NCI-H2081 treated with DMSO at 0.1 percent for 48 hours (cell line): ENCODE data around the gene AFDN.
"Not testable (repeated sequence)": the region's sequence is repeated elsewhere in the genome, so short reads cannot be mapped to it uniquely, and the experiment has no call there.

ENCODE experiments used
- DNase-seq: peaks from one replicate; lab custom pipeline; 2025; lab: John Stamatoyannopoulos, UW

AFDN gene

GRCh38 chr6:167998215-167998614 lies 171.5 kb downstream of the AFDN start:
- no peak for DNase-seq

DNA sequence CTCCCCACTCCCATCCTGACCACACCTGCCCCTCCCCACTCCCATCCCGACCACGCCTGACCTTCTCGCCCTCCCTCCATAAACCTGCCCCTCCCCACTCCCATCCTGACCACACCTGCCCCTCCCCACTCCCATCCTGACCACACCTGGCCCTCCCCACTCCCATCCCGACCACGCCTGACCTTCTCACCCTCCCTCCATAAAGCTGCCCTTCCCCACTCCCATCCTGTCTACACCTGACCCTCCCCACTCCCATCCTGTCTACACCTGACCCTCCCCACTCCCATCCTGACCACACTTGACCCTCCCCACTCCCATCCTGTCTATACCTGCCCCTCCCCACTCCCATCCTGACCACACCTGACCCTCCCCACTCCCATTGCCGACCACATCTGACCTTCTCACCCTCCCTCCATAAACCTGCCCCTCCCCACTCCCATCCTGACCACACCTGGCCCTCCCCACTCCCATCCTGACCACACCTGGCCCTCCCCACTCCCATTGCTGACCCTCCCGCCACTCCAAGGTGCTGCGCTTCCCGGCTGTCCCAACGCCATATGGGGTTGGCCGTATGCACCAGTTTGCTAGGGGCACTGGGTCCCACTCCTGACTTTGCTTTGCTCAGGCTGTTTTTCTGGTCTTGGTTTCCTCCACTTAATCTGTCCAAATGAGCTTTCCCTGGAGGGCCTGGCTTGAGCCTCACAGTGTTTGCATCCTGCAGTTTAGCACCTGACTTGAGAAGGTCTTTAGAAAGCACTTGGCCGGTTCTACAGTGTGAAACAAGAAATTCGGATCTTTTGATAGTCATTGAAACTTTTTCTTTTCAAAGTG lies 173.7 kb downstream of the AFDN start:
- no peak for DNase-seq

GRCh38 chr6:168001029-168001332 lies 174.3 kb downstream of the AFDN start:
- DNase-seq, result no peak

DNA sequence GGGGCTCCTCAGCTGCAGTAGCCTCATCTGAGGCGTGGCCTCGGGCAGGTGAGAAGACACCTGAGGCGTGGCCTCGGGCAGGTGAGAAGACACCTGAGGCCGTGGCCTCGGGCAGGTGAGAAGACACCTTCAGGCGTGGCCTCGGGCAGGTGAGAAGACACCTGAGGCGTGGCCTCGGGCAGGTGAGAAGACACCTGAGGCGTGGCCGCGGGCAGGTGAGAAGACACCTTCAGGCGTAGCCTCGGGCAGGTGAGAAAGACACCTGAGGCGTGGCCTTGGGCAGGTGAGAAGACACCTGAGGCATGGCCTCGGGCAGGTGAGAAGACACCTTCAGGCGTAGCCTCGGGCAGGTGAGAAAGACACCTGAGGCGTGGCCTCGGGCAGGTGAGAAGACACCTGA lies 174.8 kb downstream of the AFDN start:
- not testable (repeated sequence) for DNase-seq

GRCh38 chr6:168002804-168003203 lies 176.1 kb downstream of the AFDN start:
- DNase-seq, result no peak

GRCh38 chr6:168004023-168004422 lies 177.3 kb downstream of the AFDN start:
- no peak for DNase-seq

GRCh38 chr6:168004945-168005344 lies 178.2 kb downstream of the AFDN start:
- DNase-seq, result no peak

DNA sequence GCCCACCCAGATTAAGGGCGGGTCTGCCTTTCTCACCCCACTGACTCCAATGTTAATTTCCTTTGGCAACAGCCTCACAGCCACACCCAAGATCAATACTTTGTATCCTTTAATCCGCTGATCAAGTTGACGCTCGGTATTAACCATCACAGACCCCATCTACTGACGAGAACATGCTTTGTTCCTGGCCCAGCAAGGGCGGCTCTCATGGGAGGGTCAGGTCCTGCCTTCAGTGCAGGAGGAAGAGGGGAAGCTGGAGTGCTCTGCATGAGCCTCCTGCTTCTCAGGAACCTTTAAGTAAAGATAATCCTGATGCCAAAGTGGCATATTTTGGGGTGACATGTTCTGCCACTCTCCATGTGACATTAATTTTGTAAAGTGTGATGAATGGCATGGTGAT lies 179.1 kb downstream of the AFDN start:
- no peak for DNase-seq

DNA sequence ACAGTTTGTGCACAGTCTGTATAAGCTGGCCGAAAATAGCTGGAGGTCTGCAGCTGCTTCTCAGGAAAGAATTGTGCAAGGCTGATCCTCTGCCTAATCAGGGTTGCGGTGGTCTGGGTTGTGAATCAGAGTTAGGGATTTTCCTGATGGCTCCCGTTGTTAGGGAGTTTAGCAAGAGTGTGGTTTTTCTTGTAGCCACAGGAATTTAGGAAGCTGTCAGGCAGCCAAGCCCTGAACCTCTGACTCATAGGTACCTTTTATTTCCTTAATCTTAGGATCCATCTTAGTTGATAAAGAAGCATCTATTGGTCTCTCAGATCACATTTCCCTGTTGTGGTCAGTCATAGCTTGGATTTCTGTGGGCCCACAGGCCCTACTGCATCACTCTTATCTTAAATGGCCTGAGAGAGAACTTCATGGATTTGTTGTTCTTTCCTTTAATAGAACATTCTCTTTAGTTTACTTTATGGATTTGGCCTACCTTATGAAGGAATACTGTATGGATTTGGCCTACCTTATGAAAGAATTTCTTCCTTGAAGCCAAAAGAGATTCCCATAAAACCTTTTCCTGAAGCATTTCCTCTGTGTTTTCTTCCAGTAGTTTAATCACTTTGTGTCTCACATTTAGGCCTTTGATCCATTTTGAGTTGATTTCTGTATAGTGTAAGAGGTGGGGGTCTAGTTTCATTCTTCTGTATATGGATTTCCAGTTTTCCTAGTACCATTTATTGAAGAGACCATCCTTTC lies 181.1 kb downstream of the AFDN start:
- no peak for DNase-seq

GRCh38 chr6:168009331-168009730 lies 182.6 kb downstream of the AFDN start:
- DNase-seq, result no peak

GRCh38 chr6:168011291-168011690 lies 184.6 kb downstream of the AFDN start:
- DNase-seq, result no peak

GRCh38 chr6:168012431-168013249 lies 185.9 kb downstream of the AFDN start:
- no peak for DNase-seq

DNA sequence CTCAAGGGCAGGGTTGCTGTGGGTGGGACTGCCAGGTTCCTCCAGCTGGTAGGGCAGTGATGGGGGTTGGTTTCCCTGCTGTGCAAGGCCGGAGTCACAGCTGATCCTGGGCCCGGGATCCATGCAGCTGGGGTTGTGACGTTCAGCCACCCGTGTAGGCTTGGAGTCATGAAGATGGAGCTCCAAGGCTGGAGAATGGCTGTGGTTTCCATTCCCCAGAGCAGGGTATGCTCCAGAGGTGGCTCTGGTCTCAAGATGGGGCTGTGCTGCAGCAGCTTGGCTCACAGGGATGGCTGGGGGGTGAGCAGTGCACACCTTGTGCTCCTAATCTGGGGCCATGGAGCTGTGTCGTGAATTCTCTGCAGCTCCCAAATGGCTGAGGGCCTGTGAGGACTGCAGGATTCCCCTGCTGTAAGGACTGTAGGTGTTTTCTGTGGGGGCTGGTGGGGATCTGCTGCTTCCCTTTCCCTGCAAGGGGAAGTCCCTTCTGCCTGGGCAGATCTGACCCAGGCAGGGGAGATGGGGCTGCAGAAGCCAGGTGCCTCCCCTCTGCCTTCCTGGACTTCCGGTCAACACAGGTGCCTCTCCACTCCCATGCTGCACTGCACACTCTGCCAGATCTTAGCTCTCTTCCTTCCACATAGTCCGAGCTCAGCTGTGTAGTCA lies 186.7 kb downstream of the AFDN start:
- DNase-seq, result no peak

- DNase-seq, result no peak
Observed at GRCh38 chr6:168014428-168014827, 187.7 kb downstream of the AFDN start.

- DNase-seq, result no peak
Observed at GRCh38 chr6:168015009-168015408, 188.3 kb downstream of the AFDN start.

- DNase-seq, result no peak
Observed at GRCh38 chr6:168015482-168016175, 188.9 kb downstream of the AFDN start.

GRCh38 chr6:168016176-168016620 lies 189.5 kb downstream of the AFDN start:
- no peak for DNase-seq

GRCh38 chr6:168016721-168017525 lies 190.2 kb downstream of the AFDN start:
- no peak for DNase-seq

DNA sequence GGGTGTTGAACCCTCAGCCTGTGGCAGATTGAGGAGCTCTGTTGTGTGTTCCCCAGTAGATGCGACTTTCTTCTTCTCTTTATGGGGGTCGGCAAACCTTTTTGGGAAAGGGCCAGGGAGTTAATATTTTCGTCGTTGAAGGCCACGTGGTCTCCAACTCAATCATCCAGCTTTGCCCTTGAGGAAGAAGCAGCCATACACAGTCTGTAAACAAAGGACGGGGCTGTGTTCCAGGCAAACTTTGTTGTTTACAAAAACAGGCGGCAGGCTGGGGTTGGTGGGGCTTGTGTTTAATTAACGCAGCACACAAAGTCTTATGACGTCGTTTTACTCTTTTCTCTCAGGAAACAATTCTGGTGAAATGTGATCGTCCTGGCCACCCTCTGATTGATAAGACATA lies 190.9 kb downstream of the AFDN start:
- DNase-seq, result no peak

- no peak for DNase-seq
Observed at GRCh38 chr6:168018664-168019063, 192.0 kb downstream of the AFDN start.

- DNase-seq, result no peak
Observed at GRCh38 chr6:168020242-168020641, 193.5 kb downstream of the AFDN start.
